Omental fat pad (tissue), 4 donors: ENCODE data around the gene ADRA1B. TPM values are rescaled to one million over a fixed set of nuclear protein-coding genes. Genes with fewer than 3 reads are reported as not detected.

Source experiments
- ATAC-seq: fragments of 150-250 bp; one replicate; pipeline ENCODE4 v1.9.1; 2016; ENCODE audit warnings: mild to moderate bottlenecking, moderate library complexity; ENCODE audit not compliant: low FRiP score
- DNase-seq: peaks from one replicate; pipeline ENCODE4 v3.0.0-alpha.2; 2019; ENCODE audit warnings: low spot score
- total RNA-seq, 4 donors: library from RNA; depleted of rRNA; stranded (reverse); fragments of >200 nt; gene quantifications; one replicate each; pipeline ENCODE4 v1.1.0, GENCODE V29; 2016
- TF ChIP-seq, protein P1 (sequence below), 3 donors: fragments of 450-650 bp; IDR thresholded peaks; one replicate each; pipeline ENCODE4 v1.5.1; 2016 to 2017; ENCODE audit warnings: antibody characterized with exemption in 3 of 3, mild to moderate bottlenecking in 3 of 3, moderate library complexity in 2 of 3

Gene ADRA1B
- total RNA-seq, 4 donors from 2014 or later = 1.6 to 13.1 (median 7.5) TPM

DNA sequence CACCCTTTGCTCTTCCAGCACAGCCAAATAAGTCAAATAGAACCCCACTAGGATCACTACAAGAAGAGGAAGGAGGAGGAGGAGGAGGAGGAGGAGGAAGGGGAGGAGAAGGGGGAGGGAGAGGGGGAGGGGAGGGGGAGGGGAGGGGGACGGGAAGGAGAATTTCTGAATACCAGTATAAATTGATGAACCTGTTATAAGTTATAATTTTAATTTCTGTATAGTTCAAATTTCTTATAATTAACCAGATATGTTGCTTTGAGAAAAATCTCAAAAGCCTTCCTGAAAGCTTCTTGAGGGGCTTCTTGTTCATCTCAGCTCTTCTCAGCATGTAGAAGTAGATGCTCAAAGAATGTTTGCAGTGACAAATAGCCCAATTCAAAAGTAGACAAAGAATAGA is 15.0 kb upstream of the ADRA1B start:
- no peak for ATAC-seq
- DNase-seq = no peak
- TF ChIP-seq, protein P1, sequence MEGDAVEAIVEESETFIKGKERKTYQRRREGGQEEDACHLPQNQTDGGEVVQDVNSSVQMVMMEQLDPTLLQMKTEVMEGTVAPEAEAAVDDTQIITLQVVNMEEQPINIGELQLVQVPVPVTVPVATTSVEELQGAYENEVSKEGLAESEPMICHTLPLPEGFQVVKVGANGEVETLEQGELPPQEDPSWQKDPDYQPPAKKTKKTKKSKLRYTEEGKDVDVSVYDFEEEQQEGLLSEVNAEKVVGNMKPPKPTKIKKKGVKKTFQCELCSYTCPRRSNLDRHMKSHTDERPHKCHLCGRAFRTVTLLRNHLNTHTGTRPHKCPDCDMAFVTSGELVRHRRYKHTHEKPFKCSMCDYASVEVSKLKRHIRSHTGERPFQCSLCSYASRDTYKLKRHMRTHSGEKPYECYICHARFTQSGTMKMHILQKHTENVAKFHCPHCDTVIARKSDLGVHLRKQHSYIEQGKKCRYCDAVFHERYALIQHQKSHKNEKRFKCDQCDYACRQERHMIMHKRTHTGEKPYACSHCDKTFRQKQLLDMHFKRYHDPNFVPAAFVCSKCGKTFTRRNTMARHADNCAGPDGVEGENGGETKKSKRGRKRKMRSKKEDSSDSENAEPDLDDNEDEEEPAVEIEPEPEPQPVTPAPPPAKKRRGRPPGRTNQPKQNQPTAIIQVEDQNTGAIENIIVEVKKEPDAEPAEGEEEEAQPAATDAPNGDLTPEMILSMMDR (IDR thresholded peaks at IDR 0.05) = no peak

DNA sequence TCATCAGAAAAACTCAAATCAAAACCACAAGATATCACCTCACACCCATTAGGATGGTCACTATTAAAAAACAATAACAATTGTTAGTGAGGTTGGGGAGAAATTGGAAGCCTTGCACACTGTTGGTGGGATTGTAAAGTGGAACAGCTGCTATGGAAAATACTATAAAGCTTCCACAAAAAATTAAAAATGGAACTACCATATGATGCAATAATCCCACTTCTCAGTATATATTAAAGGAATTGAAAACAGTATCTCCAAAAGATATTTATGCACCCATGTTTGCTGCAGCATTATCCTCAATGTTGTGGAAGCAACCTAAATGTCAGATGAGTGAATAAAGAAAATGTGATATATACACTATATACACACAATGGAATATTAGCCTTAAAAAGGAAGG is 14.5 kb upstream of the ADRA1B start:
- DNase-seq (no peak), ATAC-seq (no peak)
- TF ChIP-seq, protein P1 (IDR thresholded peaks at IDR 0.05) = no peak

DNA sequence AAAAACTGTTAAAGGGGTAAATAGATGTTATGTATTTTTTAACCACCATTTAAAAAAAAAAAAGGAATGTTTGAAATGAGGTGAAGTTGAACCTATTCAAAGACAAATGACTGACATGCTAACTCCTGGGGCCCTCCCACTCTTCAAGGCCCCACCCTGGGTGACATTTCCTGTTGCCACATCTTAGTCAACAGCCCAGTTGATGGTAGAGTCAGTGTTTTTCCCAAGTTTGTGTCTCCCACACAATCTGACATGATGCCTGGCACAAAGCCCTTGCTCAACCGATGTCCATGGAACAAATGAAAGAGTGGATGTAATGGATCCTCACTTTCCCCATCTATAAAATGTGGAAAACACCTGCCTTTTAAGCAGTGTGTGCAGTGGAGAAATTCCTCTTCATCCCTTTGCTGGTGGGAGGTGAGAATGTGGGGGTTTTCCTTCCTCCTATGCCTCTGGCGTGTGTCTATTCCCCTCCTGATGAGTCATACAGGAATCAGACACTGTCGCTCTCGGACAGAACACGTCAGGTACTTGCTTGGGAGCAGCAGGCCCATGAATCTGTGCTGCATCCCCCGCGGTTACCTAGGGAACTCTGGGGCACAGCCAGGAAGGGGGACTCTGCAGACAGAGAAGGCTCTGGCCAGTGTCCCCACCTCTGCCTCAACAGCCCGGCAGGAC is 13.7 kb upstream of the ADRA1B start:
- ATAC-seq (peak; percentile 78), DNase-seq (no peak)
- TF ChIP-seq, protein P1 (IDR thresholded peaks at IDR 0.05) = no peak

DNA sequence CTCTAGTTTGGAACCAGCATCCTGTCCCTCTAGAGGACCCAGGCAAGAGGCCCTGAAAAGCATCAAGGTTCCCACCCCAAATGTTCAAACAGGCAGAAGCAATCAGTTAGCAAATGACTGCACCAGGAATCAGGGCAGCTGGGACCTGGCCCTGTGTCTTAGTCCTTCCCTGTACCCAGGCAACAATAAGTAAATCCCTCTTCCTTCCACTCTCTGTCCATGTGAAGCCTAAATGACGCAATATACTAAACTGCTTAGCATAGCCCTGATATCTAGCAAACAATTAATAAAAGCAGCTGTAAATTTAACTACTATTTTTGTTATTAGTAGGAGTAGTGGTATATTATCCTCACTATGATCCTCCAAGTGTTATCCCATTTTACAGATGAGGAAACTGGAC is 13.2 kb upstream of the ADRA1B start:
- ATAC-seq (no peak), DNase-seq (no peak)
- TF ChIP-seq, protein P1 (IDR thresholded peaks at IDR 0.05) = no peak

DNA sequence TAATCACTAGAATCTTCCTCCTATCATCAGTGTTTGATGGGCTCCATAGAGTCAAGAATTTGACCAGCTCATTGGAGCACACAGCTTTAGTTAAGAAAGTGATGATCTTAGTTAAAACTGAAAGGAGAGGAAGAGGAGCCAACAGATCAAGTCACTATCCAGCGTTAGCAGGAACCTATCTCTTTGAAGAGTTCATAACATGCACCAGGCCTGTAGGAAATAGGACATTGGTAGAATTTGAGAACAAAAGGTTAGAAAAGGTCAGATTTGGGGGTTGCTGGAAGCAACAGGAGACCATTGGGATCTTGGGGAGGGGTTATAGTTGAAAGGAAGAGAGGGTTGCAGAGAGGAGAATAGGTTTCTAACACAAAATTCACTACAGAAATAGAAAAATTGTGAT is 11.4 kb upstream of the ADRA1B start:
- TF ChIP-seq, protein P1 (IDR thresholded peaks at IDR 0.05) = no peak
- ATAC-seq = no peak
- DNase-seq = no peak

DNA sequence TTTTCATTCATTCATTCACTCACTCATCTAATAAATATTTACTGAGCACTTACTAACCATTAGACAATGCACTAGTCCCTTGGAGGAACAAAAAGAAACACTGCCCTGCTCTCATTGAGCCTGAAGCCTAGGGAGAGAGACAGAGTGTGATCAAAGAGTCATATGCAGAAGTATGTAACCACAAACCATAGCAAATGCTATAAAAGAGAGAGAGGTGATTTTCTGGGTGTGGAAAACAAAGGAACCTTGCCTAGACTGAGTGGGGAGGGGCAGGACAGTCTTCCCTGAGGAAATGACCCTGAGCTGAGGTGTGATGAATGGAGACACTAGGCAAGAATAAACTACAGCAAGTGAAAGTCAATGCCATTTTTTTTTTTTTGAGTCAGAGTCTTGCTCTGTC is 10.8 kb upstream of the ADRA1B start:
- ATAC-seq = no peak
- TF ChIP-seq, protein P1 (IDR thresholded peaks at IDR 0.05) = no peak

DNA sequence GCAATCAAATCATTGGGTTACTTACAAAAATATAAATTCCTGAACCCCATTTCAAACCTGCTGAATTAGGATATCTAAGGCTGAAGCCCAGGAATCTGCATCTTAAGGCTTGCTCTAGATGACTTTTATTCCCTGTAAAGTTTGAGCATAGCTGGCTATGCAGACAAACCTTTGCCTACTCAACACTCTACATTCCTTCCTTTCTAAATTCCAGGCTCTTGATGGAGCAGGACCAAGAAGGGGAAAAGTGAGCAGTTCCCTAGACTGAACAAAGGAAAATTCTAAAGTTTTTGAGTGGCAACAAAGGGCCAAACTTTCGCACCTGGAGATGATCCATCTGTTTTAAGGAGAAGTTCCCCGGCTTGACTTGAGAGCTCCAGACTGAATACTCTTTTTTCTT is 9.8 kb upstream of the ADRA1B start:
- ATAC-seq (no peak), DNase-seq (no peak)
- TF ChIP-seq, protein P1 (IDR thresholded peaks at IDR 0.05) = no peak

More for the DNA sequence above, 10.8 kb upstream of the ADRA1B start:
- no peak for DNase-seq
